Stomach (tissue), 9 donors: Measurements from ENCODE around the gene GRIP2. TPM values are rescaled to one million over a fixed set of nuclear protein-coding genes. Genes with fewer than 3 reads are reported as not detected.

Source experiments
- DNase-seq, 2 donors: peaks; one replicate each; pipeline versions ENCODE4 v3.0.0 to v3.0.0-alpha.2; 2013 to 2019
- H3K27ac ChIP-seq, 5 donors: fragments of 200-600 bp in 4 of 5; sonication (generic) in 4 of 5; one replicate each; pipeline ENCODE4 v1.5.1; 2013 to 2019; ENCODE audit warnings: mild to moderate bottlenecking in 1 of 5, moderate library complexity in 1 of 5
- H3K27me3 ChIP-seq, 3 donors: fragments of 200-600 bp; sonication (generic); one replicate each; pipeline ENCODE4 v1.5.1; 2017 to 2019; ENCODE audit warnings: mixed run types in 1 of 3
- H3K36me3 ChIP-seq, 4 donors: fragments of 200-600 bp; sonication (generic); 1 replicate in 3 of 4; 2 replicates in 1 of 4; pipeline ENCODE4 v1.5.1; 2016 to 2019
- H3K4me1 ChIP-seq, 4 donors: fragments of 200-600 bp; sonication (generic); one replicate each; pipeline ENCODE4 v1.5.1; 2016 to 2019
- H3K4me3 ChIP-seq, 4 donors: fragments of 200-600 bp; sonication (generic) in 3 of 4; one replicate each; pipeline ENCODE4 v1.5.1; 2016 to 2019; ENCODE audit warnings: mild to moderate bottlenecking in 1 of 4
- H3K9me3 ChIP-seq, 4 donors: fragments of 200-600 bp; sonication (generic); one replicate each; pipeline ENCODE4 v1.5.1; 2016 to 2019
- EP300 ChIP-seq: sonication (generic); formaldehyde crosslinking; IDR thresholded peaks from one replicate; pipeline ENCODE4 v1.6.1; 2017; ENCODE audit warnings: antibody characterized with exemption
- POLR2A ChIP-seq, 4 donors: fragments of 450-650 bp; IDR thresholded peaks; one replicate each; pipeline ENCODE4 v1.6.1; 2016; ENCODE audit warnings: antibody characterized with exemption in 4 of 4, control low read depth in 2 of 4, mild to moderate bottlenecking in 1 of 4, moderate library complexity in 1 of 4
- POLR2AphosphoS5 ChIP-seq, 3 donors: sonication (generic); formaldehyde crosslinking; IDR thresholded peaks; one replicate each; pipeline ENCODE4 v1.6.1; 2016; ENCODE audit warnings: antibody characterized with exemption in 3 of 3
- WGBS, 5 donors: extraction: QIAGEN DNeasy Blood & Tissue Kit in 3 of 5; methylation state at CpG; one replicate each; pipeline versions ENCODE4 v1.1.5 to v1.1.7; 2013 to 2018; 5-methylcytosine and 5-hydroxymethylcytosine counted together
- intact Hi-C: fragments of 100-400 bp; cut with DNase I; formaldehyde crosslinking; loops from one replicate; pipeline ENCODE4 v1.15.1; 2023; ENCODE audit warnings: low total_unique reads
- polyA plus RNA-seq, 3 donors: library from polyadenylated mRNA; stranded (reverse); fragments of 200-250 nt; gene quantifications; one replicate each; pipeline ENCODE4 v1.2.3, GENCODE V29; 2013
- total RNA-seq, 5 donors: library from RNA; depleted of rRNA; stranded (reverse); fragments of >200 nt; gene quantifications; one replicate each; pipeline versions ENCODE4 v1.1.0 to v1.2.3, GENCODE V29; 2014 to 2016
- TF ChIP-seq, protein P1 (sequence below), 7 experiments: fragments of 450-650 bp in 4 of 7; fragments of 200-600 bp in 3 of 7; sonication (generic) in 3 of 7; IDR thresholded peaks; one replicate each; pipeline ENCODE4 v1.5.1; 2016 to 2019; ENCODE audit warnings: antibody characterized with exemption in 7 of 7, control low read depth in 2 of 7, mild to moderate bottlenecking in 1 of 7
- donor health status: healthy with polysubstance abuse.
- donor health status: Bipolar disorder and iron deficiency.
- donor health status: healthy.

The GRIP2 gene
- total and polyA plus RNA-seq, 8 donors: 0.58 to 33.8 (median 2.8) TPM

DNA sequence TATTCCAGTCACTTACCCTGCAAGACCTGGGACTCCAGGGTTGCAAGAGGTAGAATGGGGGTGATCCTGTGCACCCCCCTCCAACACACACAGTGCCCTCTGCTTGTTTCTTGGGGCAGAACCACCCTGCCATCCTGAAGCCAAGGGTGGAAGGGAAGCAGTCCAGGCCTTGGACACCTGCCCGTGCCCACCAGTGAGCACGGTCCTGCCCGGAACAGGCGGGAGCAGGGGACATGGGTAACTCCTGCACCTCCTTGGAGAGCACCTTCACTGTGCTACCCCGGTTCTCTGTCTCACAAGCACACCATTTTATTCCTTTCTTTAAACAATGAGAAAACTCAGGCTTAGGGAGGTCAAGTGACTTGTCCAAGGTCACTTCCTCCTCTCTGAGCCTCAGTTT, 80.8 kb downstream of the GRIP2 start:
- Histone ChIP-seq H3K36me3 (peaks cover 6 to 81% (median 36%) of the 10 kb centered on the region in 4 donors), H3K4me1 (peaks cover 37 to 71% (median 57%) of the 10 kb centered on the region in 4 donors), H3K27ac (peak overlapping the region in 4 of 5 donors; percentile 52 to 83 (median 71)), H3K27me3 (no peaks in the 10 kb centered on the region), H3K9me3 (no peaks in the 10 kb centered on the region), H3K4me3 (no peak overlapping the region)
- no peak for DNase-seq
- TF ChIP-seq, protein P1, sequence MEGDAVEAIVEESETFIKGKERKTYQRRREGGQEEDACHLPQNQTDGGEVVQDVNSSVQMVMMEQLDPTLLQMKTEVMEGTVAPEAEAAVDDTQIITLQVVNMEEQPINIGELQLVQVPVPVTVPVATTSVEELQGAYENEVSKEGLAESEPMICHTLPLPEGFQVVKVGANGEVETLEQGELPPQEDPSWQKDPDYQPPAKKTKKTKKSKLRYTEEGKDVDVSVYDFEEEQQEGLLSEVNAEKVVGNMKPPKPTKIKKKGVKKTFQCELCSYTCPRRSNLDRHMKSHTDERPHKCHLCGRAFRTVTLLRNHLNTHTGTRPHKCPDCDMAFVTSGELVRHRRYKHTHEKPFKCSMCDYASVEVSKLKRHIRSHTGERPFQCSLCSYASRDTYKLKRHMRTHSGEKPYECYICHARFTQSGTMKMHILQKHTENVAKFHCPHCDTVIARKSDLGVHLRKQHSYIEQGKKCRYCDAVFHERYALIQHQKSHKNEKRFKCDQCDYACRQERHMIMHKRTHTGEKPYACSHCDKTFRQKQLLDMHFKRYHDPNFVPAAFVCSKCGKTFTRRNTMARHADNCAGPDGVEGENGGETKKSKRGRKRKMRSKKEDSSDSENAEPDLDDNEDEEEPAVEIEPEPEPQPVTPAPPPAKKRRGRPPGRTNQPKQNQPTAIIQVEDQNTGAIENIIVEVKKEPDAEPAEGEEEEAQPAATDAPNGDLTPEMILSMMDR (IDR thresholded peaks at IDR 0.05): no peak
- TF ChIP-seq POLR2AphosphoS5 (IDR thresholded peaks at IDR 0.05) (no peak), POLR2A (IDR thresholded peaks at IDR 0.05) (no peak), EP300 (no peak)
- WGBS, 5 donors: 74 to 88% (median 81%) methylated on average over 5 of the region's 5 CpGs
- intact Hi-C loops: loop anchor here (10.0 kb wide), 1 partner anchor 55 kb away; the partner anchor contains the start of gene SLC6A6

DNA sequence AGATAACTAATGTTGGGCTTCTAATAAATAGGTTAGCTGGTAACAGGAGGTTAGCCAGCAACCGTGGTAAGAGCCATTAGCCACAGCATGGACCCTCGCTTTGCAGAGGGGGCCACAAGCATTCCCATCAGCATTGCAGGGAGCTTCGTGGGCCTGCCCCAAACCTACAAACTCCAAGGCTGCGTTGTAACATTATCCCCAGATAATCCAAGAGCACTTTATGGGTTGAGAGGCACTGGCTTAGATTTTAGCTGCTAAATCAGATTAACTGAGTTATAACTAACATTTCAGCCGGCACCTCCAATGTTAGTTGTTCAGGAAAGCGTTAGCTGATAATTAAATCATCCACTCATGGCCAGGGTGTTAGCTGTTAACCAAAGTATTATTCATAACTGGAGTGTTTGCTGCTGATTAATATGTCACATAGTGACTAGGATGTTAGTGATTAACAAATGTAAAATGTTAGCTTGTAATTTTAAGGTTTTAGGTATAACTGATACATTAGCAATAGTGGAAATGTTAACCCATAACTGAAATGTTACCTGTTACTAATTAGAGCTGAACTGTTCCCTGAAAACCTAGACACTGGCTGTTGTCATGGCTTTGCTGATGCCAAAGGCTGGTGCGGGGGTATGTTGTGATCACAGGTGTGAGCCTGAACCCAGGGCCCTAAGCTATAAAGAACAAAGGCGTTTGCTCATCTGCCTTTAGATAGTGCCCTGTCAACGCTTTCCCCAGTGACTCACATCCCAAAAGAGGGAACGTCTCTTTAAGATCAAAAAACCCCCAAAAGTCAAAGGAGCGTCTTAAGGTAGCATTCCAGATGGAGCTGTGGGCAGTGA, 81.5 kb downstream of the GRIP2 start:
- H3K9me3 ChIP-seq: no peaks in the 10 kb centered on the region
- no peak overlapping the region for H3K4me3 ChIP-seq
- intact Hi-C loops: loop anchor here (10.0 kb wide), 1 partner anchor 54 kb away; the partner anchor contains the start of gene SLC6A6
- peaks cover 44 to 78% (median 64%) of the 10 kb centered on the region in 4 donors for H3K4me1 ChIP-seq
- H3K36me3 ChIP-seq: peaks cover 6 to 74% (median 29%) of the 10 kb centered on the region in 4 donors
- no peaks in the 10 kb centered on the region for H3K27me3 ChIP-seq
- 49 to 61% (median 52%) methylated on average over 9 to 11 of the region's 11 CpGs for WGBS, 5 donors
- no peak for DNase-seq
- peak overlapping the region; percentile 50 to 83 (median 60) for H3K27ac ChIP-seq
- TF ChIP-seq POLR2AphosphoS5 (IDR thresholded peaks at IDR 0.05) (no peak), POLR2A (IDR thresholded peaks at IDR 0.05) (no peak), EP300 (no peak)
- TF ChIP-seq, protein P1 (IDR thresholded peaks at IDR 0.05): no peak

DNA sequence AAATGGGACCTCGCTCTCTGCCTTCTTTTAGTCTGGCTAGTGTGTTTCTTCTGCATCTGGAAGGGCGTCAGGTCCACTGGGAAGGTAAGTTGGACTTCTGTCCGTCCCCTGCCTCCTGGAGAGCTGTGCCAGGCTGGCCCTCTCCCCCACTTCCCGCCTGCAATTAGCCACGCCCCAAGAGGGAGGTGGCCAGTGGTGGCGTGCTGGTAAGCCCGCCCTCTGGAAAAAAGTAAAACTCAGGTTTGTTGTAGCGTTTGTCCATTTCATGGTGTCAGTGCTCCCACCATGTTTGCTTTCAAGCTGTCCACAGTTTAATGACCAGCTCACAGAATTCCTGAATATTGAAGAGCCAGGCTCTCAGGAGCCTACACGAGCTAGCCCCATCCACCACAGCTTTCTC, 82.1 kb downstream of the GRIP2 start:
- Histone ChIP-seq H3K4me3 (no peak overlapping the region), H3K36me3 (peaks cover 0 to 67% (median 22%) of the 10 kb centered on the region in 4 donors), H3K9me3 (no peaks in the 10 kb centered on the region), H3K4me1 (peaks cover 51 to 84% (median 71%) of the 10 kb centered on the region in 4 donors), H3K27ac (peak overlapping the region; percentile 17 to 83 (median 52)), H3K27me3 (no peaks in the 10 kb centered on the region)
- peak; percentile 53 to 80 for DNase-seq
- 38 to 68% (median 51%) methylated on average over 9 of the region's 9 CpGs for WGBS, 5 donors
- intact Hi-C loops: loop anchor here (10.0 kb wide), 1 partner anchor 53 kb away; the partner anchor contains the start of gene SLC6A6
- TF ChIP-seq, protein P1 (IDR thresholded peaks at IDR 0.05): no peak
- TF ChIP-seq POLR2AphosphoS5 (IDR thresholded peaks at IDR 0.05) (no peak), POLR2A (IDR thresholded peaks at IDR 0.05) (no peak), EP300 (no peak)

DNA sequence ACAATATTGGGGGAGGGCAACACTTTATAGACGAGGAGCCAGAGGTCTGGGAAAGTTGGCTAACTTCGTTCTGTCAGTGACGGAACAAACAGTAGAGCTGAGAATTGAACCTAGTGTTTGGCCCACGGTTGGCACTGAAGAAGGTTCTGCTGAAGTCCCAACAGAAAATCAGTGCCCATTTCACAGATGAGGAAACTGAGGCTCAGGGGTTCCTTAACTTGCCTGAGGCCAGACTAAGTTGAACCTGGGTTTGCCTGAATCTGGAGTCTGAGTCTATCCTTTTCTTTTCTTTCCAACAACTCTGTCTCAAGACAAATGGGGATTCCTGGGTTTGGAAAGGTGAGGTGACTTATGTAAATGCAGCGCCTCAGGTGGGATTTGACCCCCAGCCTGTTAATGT, 82.7 kb downstream of the GRIP2 start:
- no peak overlapping the region for H3K4me3 ChIP-seq
- peaks cover 56 to 90% (median 76%) of the 10 kb centered on the region in 4 donors for H3K4me1 ChIP-seq
- H3K27ac ChIP-seq: peak overlapping the region; percentile 17 to 83 (median 52)
- WGBS, 5 donors: 71 to 99% (median 89%) methylated on average over 5 of the region's 5 CpGs
- intact Hi-C loops: loop anchor here (10.0 kb wide), 1 partner anchor 53 kb away; the partner anchor contains the start of gene SLC6A6
- no peak for DNase-seq
- H3K27me3 ChIP-seq: no peaks in the 10 kb centered on the region
- no peaks in the 10 kb centered on the region for H3K9me3 ChIP-seq
- peaks cover 0 to 62% (median 17%) of the 10 kb centered on the region in 4 donors for H3K36me3 ChIP-seq
- TF ChIP-seq, protein P1 (IDR thresholded peaks at IDR 0.05): no peak
- TF ChIP-seq POLR2AphosphoS5 (IDR thresholded peaks at IDR 0.05): no peak
- TF ChIP-seq POLR2A (IDR thresholded peaks at IDR 0.05): no peak
- TF ChIP-seq EP300: no peak
